HUDEP-2 (cell line): ENCODE data around the gene SLC25A23.

ENCODE experiments used
- DNase-seq, 76 experiments: peaks; one replicate each; lab custom pipeline; 2025; ENCODE audit not compliant: unreplicated experiment in 76 of 76; lab: John Stamatoyannopoulos, UW

SLC25A23 gene

GRCh38 chr19:6481541-6482342 is 22.1 kb upstream of the SLC25A23 start, which contains the start of gene DENND1C:
Gene DENND1C, minus strand, starts transcription at chr19:6481787. Its CDS starts 92 bp downstream, at chr19:6481695.
- peak in 6 of 76 experiments; percentile 3 to 26 (median 12) for DNase-seq

- no peak for DNase-seq
Measured at GRCh38 chr19:6480848-6481415, 21.3 kb upstream of the SLC25A23 start.

- DNase-seq: no peak
Measured at GRCh38 chr19:6479836-6480398, 20.3 kb upstream of the SLC25A23 start.

GRCh38 chr19:6478815-6479214 is 19.2 kb upstream of the SLC25A23 start:
- DNase-seq: no peak

- no peak for DNase-seq
Measured at GRCh38 chr19:6476896-6477431, 17.4 kb upstream of the SLC25A23 start.

GRCh38 chr19:6476155-6476895 is 16.7 kb upstream of the SLC25A23 start:
- DNase-seq: peak in 49 of 76 experiments; percentile 7 to 64 (median 36)

- DNase-seq: no peak
Measured at GRCh38 chr19:6475321-6476108, 15.9 kb upstream of the SLC25A23 start.

- DNase-seq: no peak
Measured at GRCh38 chr19:6473647-6474046, 14.1 kb upstream of the SLC25A23 start.

- no peak for DNase-seq
Measured at GRCh38 chr19:6472713-6473112, 13.1 kb upstream of the SLC25A23 start.

- DNase-seq: no peak
Measured at GRCh38 chr19:6471076-6471475, 11.5 kb upstream of the SLC25A23 start.

- DNase-seq: no peak
Measured at GRCh38 chr19:6470173-6470572, 10.6 kb upstream of the SLC25A23 start.

GRCh38 chr19:6467384-6467783 is 7.8 kb upstream of the SLC25A23 start:
- DNase-seq: no peak

GRCh38 chr19:6466526-6467248 is 7.1 kb upstream of the SLC25A23 start:
- no peak for DNase-seq

GRCh38 chr19:6465663-6466062 is 6.1 kb upstream of the SLC25A23 start:
- no peak for DNase-seq

GRCh38 chr19:6465006-6465405 is 5.4 kb upstream of the SLC25A23 start:
- DNase-seq: no peak

GRCh38 chr19:6464070-6464873 is 4.7 kb upstream of the SLC25A23 start, which contains the start of gene CRB3:
Gene CRB3, plus strand, starts transcription at chr19:6464271. Its CDS starts 431 bp downstream, at chr19:6464702.
- no peak for DNase-seq

GRCh38 chr19:6460099-6460884 is 700 bp upstream of the SLC25A23 start:
- DNase-seq: peak; percentile 86 to 100 (median 99)
